Upper lobe of right lung (tissue), 1 donor: Measurements from ENCODE around the gene KLRK1. TPM values are rescaled to one million over a fixed set of nuclear protein-coding genes. Genes with fewer than 3 reads are reported as not detected.
A peak's percentile ranks its signal among the peaks of the same experiment; 100 is the strongest.
"Not testable (repeated sequence)": the region's sequence is repeated elsewhere in the genome, so short reads cannot be mapped to it uniquely, and the experiment has no call there.

ENCODE experiments used
- ATAC-seq: fragments of 200-7000 bp; cut with Tn5 transposase; one replicate; pipeline ENCODE4 v1.9.1; 2020; ENCODE audit warnings: mild to moderate bottlenecking, moderate library complexity
- DNase-seq: peaks from one replicate; pipeline ENCODE4 v3.0.0-alpha.2; 2020
- H3K27ac ChIP-seq: fragments of 200-600 bp; one replicate; pipeline ENCODE4 v1.8.0; 2022
- H3K27me3 ChIP-seq: fragments of 200-600 bp; one replicate; pipeline ENCODE4 v1.8.0; 2022; ENCODE audit warnings: mild to moderate bottlenecking
- H3K36me3 ChIP-seq: fragments of 200-600 bp; one replicate; pipeline ENCODE4 v1.8.0; 2022
- H3K4me1 ChIP-seq: fragments of 200-600 bp; one replicate; pipeline ENCODE4 v1.8.0; 2022
- H3K4me3 ChIP-seq: fragments of 200-600 bp; one replicate; pipeline ENCODE4 v1.8.0; 2022; ENCODE audit warnings: mild to moderate bottlenecking
- H3K9me3 ChIP-seq: fragments of 200-600 bp; one replicate; pipeline ENCODE4 v1.8.0; 2022
- intact Hi-C: fragments of 100-400 bp; cut with DNase I; formaldehyde crosslinking; loops from one replicate; pipeline ENCODE4 v1.11.0; 2022
- total RNA-seq: library from RNA; stranded (reverse); fragmentation: NEBNext Ultra II Directional; extraction: Animal tissue kit (Norgen Biotek cat#: 25700); gene quantifications from one replicate; pipeline ENCODE4 v1.2.1, GENCODE V29; 2021
- TF ChIP-seq, protein P1 (sequence below): fragments of 200-600 bp; IDR thresholded peaks from one replicate; pipeline ENCODE4 v1.8.0; 2022; ENCODE audit warnings: antibody characterized with exemption
- donor health status: DM: no; HTN: yes; CAD: no; lungs with severe emphysema.

Gene KLRK1
- total RNA-seq, 1 donor from 2014 or later: 8.1 TPM

GRCh38 chr12:10374624-10375018 lies 15.2 kb downstream of the KLRK1 start:
- intact Hi-C loops: no loop called here

DNA sequence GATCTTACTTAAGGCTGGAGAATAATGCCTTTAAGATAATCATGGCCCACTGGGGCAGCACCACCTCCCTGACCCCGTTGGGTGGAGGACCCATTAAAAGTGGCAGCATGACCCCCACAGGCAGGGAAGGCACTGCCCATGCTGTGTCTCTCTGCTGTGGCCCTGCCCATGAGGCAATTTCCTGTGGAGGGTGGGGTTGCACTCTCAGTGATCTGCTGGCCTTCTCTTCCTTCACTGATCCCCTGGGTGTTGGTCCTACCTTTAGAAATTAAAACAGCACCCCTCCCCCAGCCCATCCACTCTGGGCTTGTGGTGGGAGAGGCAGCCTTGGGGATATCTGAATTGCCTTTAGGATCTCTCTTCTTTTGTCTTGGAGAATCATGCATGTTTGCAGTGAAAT lies 17.3 kb downstream of the KLRK1 start:
- intact Hi-C loops: no loop called here
- no peaks in the 10 kb centered on the region for H3K36me3 ChIP-seq
- ATAC-seq (peak; percentile 78), DNase-seq (no peak)
- no peak overlapping the region for H3K27ac ChIP-seq
- H3K4me3 ChIP-seq: no peak overlapping the region
- TF ChIP-seq, protein P1, sequence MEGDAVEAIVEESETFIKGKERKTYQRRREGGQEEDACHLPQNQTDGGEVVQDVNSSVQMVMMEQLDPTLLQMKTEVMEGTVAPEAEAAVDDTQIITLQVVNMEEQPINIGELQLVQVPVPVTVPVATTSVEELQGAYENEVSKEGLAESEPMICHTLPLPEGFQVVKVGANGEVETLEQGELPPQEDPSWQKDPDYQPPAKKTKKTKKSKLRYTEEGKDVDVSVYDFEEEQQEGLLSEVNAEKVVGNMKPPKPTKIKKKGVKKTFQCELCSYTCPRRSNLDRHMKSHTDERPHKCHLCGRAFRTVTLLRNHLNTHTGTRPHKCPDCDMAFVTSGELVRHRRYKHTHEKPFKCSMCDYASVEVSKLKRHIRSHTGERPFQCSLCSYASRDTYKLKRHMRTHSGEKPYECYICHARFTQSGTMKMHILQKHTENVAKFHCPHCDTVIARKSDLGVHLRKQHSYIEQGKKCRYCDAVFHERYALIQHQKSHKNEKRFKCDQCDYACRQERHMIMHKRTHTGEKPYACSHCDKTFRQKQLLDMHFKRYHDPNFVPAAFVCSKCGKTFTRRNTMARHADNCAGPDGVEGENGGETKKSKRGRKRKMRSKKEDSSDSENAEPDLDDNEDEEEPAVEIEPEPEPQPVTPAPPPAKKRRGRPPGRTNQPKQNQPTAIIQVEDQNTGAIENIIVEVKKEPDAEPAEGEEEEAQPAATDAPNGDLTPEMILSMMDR: no peak
- H3K9me3 ChIP-seq: no peaks in the 10 kb centered on the region
- H3K27me3 ChIP-seq: no peaks in the 10 kb centered on the region
- H3K4me1 ChIP-seq: no peaks in the 10 kb centered on the region

More at GRCh38 chr12:10374624-10375018, 15.2 kb downstream of the KLRK1 start:
- ATAC-seq (no peak), DNase-seq (no peak)
- H3K4me1 ChIP-seq: no peaks in the 10 kb centered on the region
- H3K9me3 ChIP-seq: no peaks in the 10 kb centered on the region
- TF ChIP-seq, protein P1: no peak
- no peak overlapping the region for H3K27ac ChIP-seq
- no peaks in the 10 kb centered on the region for H3K36me3 ChIP-seq
- H3K4me3 ChIP-seq: no peak overlapping the region
- H3K27me3 ChIP-seq: no peaks in the 10 kb centered on the region

GRCh38 chr12:10371893-10372535 lies 17.8 kb downstream of the KLRK1 start:
- H3K27me3 ChIP-seq, H3K36me3 ChIP-seq, H3K9me3 ChIP-seq, DNase-seq, H3K27ac ChIP-seq, intact Hi-C loops, H3K4me1 ChIP-seq, H3K4me3 ChIP-seq, ATAC-seq: not testable (repeated sequence)

GRCh38 chr12:10369557-10370415 lies 20.1 kb downstream of the KLRK1 start:
- H3K27me3 ChIP-seq: no peaks in the 10 kb centered on the region
- no peak overlapping the region for H3K27ac ChIP-seq
- intact Hi-C loops: no loop called here
- H3K4me1 ChIP-seq: peaks cover 15% of the 10 kb centered on the region
- H3K36me3 ChIP-seq: no peaks in the 10 kb centered on the region
- TF ChIP-seq, protein P1: no peak
- no peak overlapping the region for H3K4me3 ChIP-seq
- ATAC-seq: no peak
- H3K9me3 ChIP-seq: no peaks in the 10 kb centered on the region
- DNase-seq: no peak

GRCh38 chr12:10368206-10369171 lies 21.4 kb downstream of the KLRK1 start:
- Histone ChIP-seq H3K27me3 (no peaks in the 10 kb centered on the region), H3K36me3 (no peaks in the 10 kb centered on the region), H3K4me3 (no peak overlapping the region), H3K4me1 (peaks cover 15% of the 10 kb centered on the region), H3K9me3 (no peaks in the 10 kb centered on the region), H3K27ac (peak overlapping the region; percentile 61)
- ATAC-seq: no peak
- intact Hi-C loops: no loop called here
- no peak for DNase-seq
- TF ChIP-seq, protein P1: no peak

GRCh38 chr12:10367714-10368113 lies 22.1 kb downstream of the KLRK1 start:
- H3K9me3 ChIP-seq, DNase-seq, H3K27me3 ChIP-seq, H3K4me3 ChIP-seq, ATAC-seq, intact Hi-C loops, H3K27ac ChIP-seq, H3K36me3 ChIP-seq: not testable (repeated sequence)
- H3K4me1 ChIP-seq: peaks cover 15% of the 10 kb centered on the region
